Measurements from ENCODE around the gene CYBA. TPM values are rescaled to one million over a fixed set of nuclear protein-coding genes. Genes with fewer than 3 reads are reported as not detected.

CYBA gene
- total and polyA plus RNA-seq, 2 of the 4 experiments (the other 2 are of a cell fraction) = 65.6 to 169 TPM

DNA sequence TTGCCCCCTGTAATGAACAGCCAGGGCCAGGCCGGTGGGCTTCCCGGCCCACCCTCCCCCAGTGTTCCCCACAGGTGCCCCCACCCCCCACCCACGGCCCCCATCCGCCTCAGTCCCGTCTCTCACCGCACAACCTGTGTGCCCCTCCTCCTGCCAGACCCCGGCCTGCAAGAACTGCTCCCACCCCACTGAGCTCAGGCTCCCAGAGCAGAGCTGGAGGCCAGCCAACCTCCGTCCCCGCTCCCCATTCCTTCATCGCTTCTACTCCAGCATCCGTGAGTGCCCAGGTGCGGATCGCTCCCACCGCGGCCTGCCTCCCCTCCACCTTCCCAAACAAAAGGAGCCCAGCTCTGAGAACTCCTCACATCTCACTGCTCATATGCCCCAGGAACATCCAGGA lies 7.9 kb upstream of the CYBA start:
- no peak overlapping the region for H3K9ac ChIP-seq (ENCODE audit: low read depth, low read length)
- H3K14ac ChIP-seq (replicated peaks; ENCODE audit: low read depth, low read length) = no peak overlapping the region
- H3K9me3 ChIP-seq (ENCODE audit: control insufficient read depth, insufficient read depth, low read length) = no peaks in the 10 kb centered on the region
- no peak overlapping the region for H2BK20ac ChIP-seq (ENCODE audit: low read depth, low read length)
- no peak overlapping the region for H2BK120ac ChIP-seq (ENCODE audit: low read depth, low read length)
- DNase-seq (no peak), ATAC-seq (ENCODE audit: low read depth) (no peak)
- H3K4me3 ChIP-seq (ENCODE audit: insufficient read depth, low read depth, low read length) = no peak overlapping the region
- no peak overlapping the region for H3K27ac ChIP-seq (ENCODE audit: insufficient read depth, low read length)
- no peaks in the 10 kb centered on the region for H3K4me1 ChIP-seq (ENCODE audit: control insufficient read depth, insufficient read depth, low read length)
- no peak overlapping the region for H3K56ac ChIP-seq (ENCODE audit: extremely low read depth, insufficient read depth, low read length)
- H3K4me2 ChIP-seq (ENCODE audit: low read depth, low read length) = no peak overlapping the region
- no peak overlapping the region for H4K91ac ChIP-seq (ENCODE audit: insufficient read depth, low read depth, low read length)
- 0 out of 2 replicates have a peak, but pooled peaks cover 5% of the 10 kb centered on the region for H4K20me1 ChIP-seq (ENCODE audit: insufficient read depth, low read length)
- peaks cover 13% of the 10 kb centered on the region for H3K36me3 ChIP-seq (ENCODE audit: control insufficient read depth, insufficient read depth, low read length)
- H3K79me1 ChIP-seq (ENCODE audit: low read depth in 1 of 2, low read length in 2 of 2) = peaks cover 7 to 38% of the 10 kb centered on the region in 2 experiments
- no peak overlapping the region for H4K5ac ChIP-seq (ENCODE audit: low read depth, low read length)
- ChIA-PET POLR2A (ENCODE audit: unreplicated experiment) (no interaction called here), CTCF (no interaction called here)
- no peak overlapping the region for H2AK5ac ChIP-seq (ENCODE audit: low read depth, low read length)
- H2BK5ac ChIP-seq (ENCODE audit: low read depth, low read length, poor library complexity, severe bottlenecking) = no peak overlapping the region
- no peak overlapping the region for H4K8ac ChIP-seq (ENCODE audit: low read depth in 2 of 2, low read length in 2 of 2)
- BruUV-seq (replicated peaks) = no TSS peak
- no peak overlapping the region for H2AK9ac ChIP-seq (replicated peaks; ENCODE audit: low read depth, low read length, poor library complexity)
- in situ Hi-C loops (cut with MboI; ENCODE audit: low sequenced_read_pairs) = no loop called here
- no peak overlapping the region for H3K18ac ChIP-seq (ENCODE audit: low read depth, low read length)
- H3K4ac ChIP-seq (ENCODE audit: low read depth, low read length) = no peak overlapping the region
- no peaks in the 10 kb centered on the region for H3K9me1 ChIP-seq (ENCODE audit: insufficient read depth, low read length)
- WGBS, 2 experiments (ENCODE audit: extremely low coverage in 2 of 2, insufficient read length in 1 of 2) = 81% methylated on average over 6 of the region's 15 CpGs; no CpG with 5 or more reads in 1 of the 2 experiments
- no peak overlapping the region for H2BK15ac ChIP-seq (ENCODE audit: low read depth, low read length)
- no peak overlapping the region for H3K23ac ChIP-seq (ENCODE audit: low read depth, low read length)
- intact Hi-C loops (cut with micrococcal nuclease) = no loop called here
- no peak overlapping the region for H2AFZ ChIP-seq (replicated peaks; ENCODE audit: low read length, poor library complexity)
- dilution Hi-C loops (cut with HindIII; ENCODE audit: low sequenced_read_pairs, unreplicated experiment) = no loop called here
- TF ChIP-seq MAFK (IDR thresholded peaks at IDR 0.05; ENCODE audit: low read depth, low read length) (no peak), MXI1 (IDR thresholded peaks at IDR 0.05; ENCODE audit: borderline replicate concordance, low read depth, low read length) (no peak), CEBPB (IDR thresholded peaks at IDR 0.05; ENCODE audit: low read depth, low read length) (no peak), RAD21 (IDR thresholded peaks at IDR 0.05; ENCODE audit: low read length) (no peak)
- TF ChIP-seq, protein P1, sequence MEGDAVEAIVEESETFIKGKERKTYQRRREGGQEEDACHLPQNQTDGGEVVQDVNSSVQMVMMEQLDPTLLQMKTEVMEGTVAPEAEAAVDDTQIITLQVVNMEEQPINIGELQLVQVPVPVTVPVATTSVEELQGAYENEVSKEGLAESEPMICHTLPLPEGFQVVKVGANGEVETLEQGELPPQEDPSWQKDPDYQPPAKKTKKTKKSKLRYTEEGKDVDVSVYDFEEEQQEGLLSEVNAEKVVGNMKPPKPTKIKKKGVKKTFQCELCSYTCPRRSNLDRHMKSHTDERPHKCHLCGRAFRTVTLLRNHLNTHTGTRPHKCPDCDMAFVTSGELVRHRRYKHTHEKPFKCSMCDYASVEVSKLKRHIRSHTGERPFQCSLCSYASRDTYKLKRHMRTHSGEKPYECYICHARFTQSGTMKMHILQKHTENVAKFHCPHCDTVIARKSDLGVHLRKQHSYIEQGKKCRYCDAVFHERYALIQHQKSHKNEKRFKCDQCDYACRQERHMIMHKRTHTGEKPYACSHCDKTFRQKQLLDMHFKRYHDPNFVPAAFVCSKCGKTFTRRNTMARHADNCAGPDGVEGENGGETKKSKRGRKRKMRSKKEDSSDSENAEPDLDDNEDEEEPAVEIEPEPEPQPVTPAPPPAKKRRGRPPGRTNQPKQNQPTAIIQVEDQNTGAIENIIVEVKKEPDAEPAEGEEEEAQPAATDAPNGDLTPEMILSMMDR (conservative IDR thresholded peaks at IDR 0.05; ENCODE audit: low read depth, low read length) = no peak
- H3K27me3 ChIP-seq (ENCODE audit: control insufficient read depth, insufficient read depth, low read length) = no peaks in the 10 kb centered on the region

All from IMR-90 (cell line).